HUDEP-2 (cell line): ENCODE data around the gene AP2A2.

Experiments
- DNase-seq, 76 experiments: peaks; one replicate each; lab custom pipeline; 2025; ENCODE audit not compliant: unreplicated experiment in 76 of 76; lab: John Stamatoyannopoulos, UW

Gene AP2A2

GRCh38 chr11:1037506-1038055, 111.9 kb downstream of the AP2A2 start:
- DNase-seq = no peak

- DNase-seq = no peak
These were observed 112.7 kb downstream of the AP2A2 start for GRCh38 chr11:1038361-1038760.

GRCh38 chr11:1038921-1039320, 113.3 kb downstream of the AP2A2 start:
- no peak for DNase-seq

GRCh38 chr11:1039481-1040427, 114.1 kb downstream of the AP2A2 start:
- DNase-seq = no peak

GRCh38 chr11:1040428-1041148, 114.9 kb downstream of the AP2A2 start:
- no peak for DNase-seq

- DNase-seq = no peak
These were observed 115.4 kb downstream of the AP2A2 start for GRCh38 chr11:1041149-1041467.

GRCh38 chr11:1041471-1041870, 115.8 kb downstream of the AP2A2 start:
- no peak for DNase-seq

GRCh38 chr11:1041936-1042608, 116.4 kb downstream of the AP2A2 start:
- DNase-seq = peak in 74 of 76 experiments; percentile 13 to 89 (median 75)

GRCh38 chr11:1042626-1043562, 117.2 kb downstream of the AP2A2 start:
- no peak for DNase-seq

GRCh38 chr11:1043563-1044096, 118.0 kb downstream of the AP2A2 start:
- no peak for DNase-seq

GRCh38 chr11:1044160-1044559, 118.5 kb downstream of the AP2A2 start:
- DNase-seq = no peak

- DNase-seq = peak in 1 of 76 experiments; percentile 7
These were observed 122.0 kb downstream of the AP2A2 start for GRCh38 chr11:1047595-1048156.

- DNase-seq = no peak
These were observed 122.9 kb downstream of the AP2A2 start for GRCh38 chr11:1048375-1049070.

GRCh38 chr11:1049071-1049405, 123.4 kb downstream of the AP2A2 start:
- no peak for DNase-seq

- peak in 1 of 76 experiments; percentile 7 for DNase-seq
These were observed 123.8 kb downstream of the AP2A2 start for GRCh38 chr11:1049431-1049891.

GRCh38 chr11:1049911-1050580, 124.4 kb downstream of the AP2A2 start:
- no peak for DNase-seq

- DNase-seq = peak in 63 of 76 experiments; percentile 5 to 72 (median 51)
These were observed 125.1 kb downstream of the AP2A2 start for GRCh38 chr11:1050581-1051355.
